ENCODE measurements around the gene ZIM2. TPM values are rescaled to one million over a fixed set of nuclear protein-coding genes. Genes with fewer than 3 reads are reported as not detected.
"Not testable (repeated sequence)": the region's sequence is repeated elsewhere in the genome, so short reads cannot be mapped to it uniquely, and the experiment has no call there.

ZIM2 gene
- total RNA-seq, 6 donors from 2014 or later, result 0.30 to 1.0 TPM; not detected in 4

- H3K27me3 ChIP-seq, result no peaks in the 10 kb centered on the region
- TF ChIP-seq CTCF (IDR thresholded peaks at IDR 0.05) (no peak), EP300 (IDR thresholded peaks at IDR 0.05) (no peak), POLR2AphosphoS5 (IDR thresholded peaks at IDR 0.05) (no peak)
- no peak overlapping the region for H3K27ac ChIP-seq
- DNase-seq, result no peak
- peaks cover 0 to 8% (median 2%) of the 10 kb centered on the region in 4 donors for H3K9me3 ChIP-seq
- 79 to 94% methylated on average over 4 of the region's 4 CpGs for WGBS, 2 donors
- H3K4me3 ChIP-seq, result no peak overlapping the region
- no peaks in the 10 kb centered on the region for H3K36me3 ChIP-seq
- H3K4me1 ChIP-seq, result no peaks in the 10 kb centered on the region
- ATAC-seq (ENCODE audit: low FRiP score in 2 of 2), result no peak
Observed at GRCh38 chr19:56858026-56858425, 17.5 kb upstream of the ZIM2 start.

GRCh38 chr19:56856822-56857221, 16.3 kb upstream of the ZIM2 start:
- DNase-seq (no peak), ATAC-seq (ENCODE audit: low FRiP score in 2 of 2) (no peak)
- WGBS, 2 donors, result 43 to 65% methylated on average over 3 of the region's 3 CpGs
- Histone ChIP-seq H3K4me1 (no peaks in the 10 kb centered on the region), H3K27me3 (no peaks in the 10 kb centered on the region), H3K9me3 (peaks cover 0 to 10% (median 2%) of the 10 kb centered on the region in 4 donors), H3K4me3 (no peak overlapping the region), H3K36me3 (no peaks in the 10 kb centered on the region), H3K27ac (no peak overlapping the region)
- no peak for TF ChIP-seq POLR2AphosphoS5 (IDR thresholded peaks at IDR 0.05)
- TF ChIP-seq EP300 (IDR thresholded peaks at IDR 0.05), result no peak
- no peak for TF ChIP-seq CTCF (IDR thresholded peaks at IDR 0.05)
- TF ChIP-seq POLR2A (IDR thresholded peaks at IDR 0.05), result no peak

DNA sequence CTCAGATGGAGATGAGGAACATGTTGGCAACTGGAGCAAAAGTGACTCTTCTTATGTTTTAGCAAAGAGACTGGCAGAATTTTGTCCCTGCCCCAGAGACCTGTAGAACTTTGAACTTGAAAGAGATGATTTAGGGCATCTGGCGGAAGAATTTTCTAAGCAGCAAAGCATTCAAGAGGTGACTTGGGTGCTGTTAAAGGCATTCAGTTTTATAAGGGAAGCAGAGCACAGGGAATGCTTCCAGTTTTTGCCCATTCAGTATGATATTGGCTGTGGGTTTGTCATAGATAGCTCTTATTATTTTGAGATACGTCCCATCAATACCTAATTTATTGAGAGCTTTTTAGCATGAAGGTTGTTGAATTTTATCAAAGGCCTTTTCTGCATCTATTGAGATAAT, 11.8 kb upstream of the ZIM2 start:
- not testable (repeated sequence) for DNase-seq; H3K4me3 ChIP-seq; H3K4me1 ChIP-seq; H3K27ac ChIP-seq; ATAC-seq (ENCODE audit: low FRiP score in 2 of 2); H3K27me3 ChIP-seq; H3K36me3 ChIP-seq
- H3K9me3 ChIP-seq, result peaks cover 0 to 10% (median 2%) of the 10 kb centered on the region in 4 donors
- WGBS, 2 donors, result 90 to 93% methylated on average over 2 of the region's 2 CpGs

GRCh38 chr19:56848166-56848565, 7.6 kb upstream of the ZIM2 start:
- H3K36me3 ChIP-seq, result no peaks in the 10 kb centered on the region
- ATAC-seq (ENCODE audit: low FRiP score in 2 of 2) (no peak), DNase-seq (no peak)
- no peaks in the 10 kb centered on the region for H3K27me3 ChIP-seq
- peaks cover 0 to 3% (median 0%) of the 10 kb centered on the region in 4 donors for H3K9me3 ChIP-seq
- 60 to 73% methylated on average over 4 of the region's 4 CpGs for WGBS, 2 donors
- TF ChIP-seq POLR2A (IDR thresholded peaks at IDR 0.05), result no peak
- no peak for TF ChIP-seq EP300 (IDR thresholded peaks at IDR 0.05)
- no peaks in the 10 kb centered on the region for H3K4me1 ChIP-seq
- H3K4me3 ChIP-seq, result no peak overlapping the region
- H3K27ac ChIP-seq, result no peak overlapping the region

DNA sequence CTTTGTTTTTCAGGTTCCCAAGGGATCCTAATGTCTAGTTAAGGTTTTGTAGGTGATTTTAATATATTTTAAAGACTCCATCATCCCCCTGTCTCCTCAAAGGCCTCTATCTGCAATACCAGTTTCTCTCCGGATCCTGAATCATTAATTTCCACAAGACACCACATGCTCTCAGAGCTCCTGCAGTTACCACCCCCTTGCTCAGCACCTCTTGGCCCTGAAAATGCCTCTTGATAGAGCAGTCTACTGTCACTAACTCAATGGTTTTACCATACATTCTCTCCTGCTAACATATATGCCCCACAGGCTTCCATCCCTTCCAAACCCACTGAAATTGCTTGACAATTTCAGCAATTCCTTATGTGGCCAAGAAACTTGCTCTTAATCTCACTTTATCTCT, 1.9 kb upstream of the ZIM2 start:
- DNase-seq (no peak), ATAC-seq (ENCODE audit: low FRiP score in 2 of 2) (no peak)
- Histone ChIP-seq H3K27me3 (no peaks in the 10 kb centered on the region), H3K36me3 (no peaks in the 10 kb centered on the region), H3K9me3 (peaks cover 0 to 27% (median 14%) of the 10 kb centered on the region in 4 donors), H3K4me1 (peaks cover 0 to 4% (median 2%) of the 10 kb centered on the region in 4 donors), H3K4me3 (no peak overlapping the region), H3K27ac (no peak overlapping the region)
- TF ChIP-seq POLR2AphosphoS5 (IDR thresholded peaks at IDR 0.05) (no peak), CTCF (IDR thresholded peaks at IDR 0.05) (no peak), EP300 (IDR thresholded peaks at IDR 0.05) (no peak), POLR2A (IDR thresholded peaks at IDR 0.05) (no peak)
- 50 to 95% methylated on average over 1 of the region's 1 CpG for WGBS, 2 donors

DNA sequence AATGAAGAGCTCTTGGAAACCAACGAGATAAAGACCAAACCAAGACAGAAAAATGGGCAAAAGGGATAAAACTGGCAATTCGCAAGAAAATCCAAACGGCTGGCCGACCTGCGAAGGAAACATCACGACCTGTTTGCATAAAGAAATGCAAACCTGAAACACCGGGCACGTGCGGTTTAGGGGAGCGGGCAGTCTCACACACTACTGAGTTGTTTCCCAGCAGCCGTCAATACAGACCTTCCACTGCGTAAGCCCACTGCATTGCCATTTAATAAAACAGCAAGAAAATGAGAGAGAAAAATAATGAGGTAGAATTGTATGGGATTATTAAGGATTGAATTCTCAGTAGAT, 642 bp upstream of the ZIM2 start:
- no peak for DNase-seq

More for the DNA sequence above, 642 bp upstream of the ZIM2 start:
- Histone ChIP-seq H3K4me3 (no peak overlapping the region), H3K27ac (no peak overlapping the region), H3K9me3 (peaks cover 0 to 32% (median 14%) of the 10 kb centered on the region in 4 donors), H3K4me1 (peaks cover 0 to 9% (median 2%) of the 10 kb centered on the region in 4 donors), H3K36me3 (no peaks in the 10 kb centered on the region), H3K27me3 (no peaks in the 10 kb centered on the region)
- no peak for TF ChIP-seq POLR2AphosphoS5 (IDR thresholded peaks at IDR 0.05)
- TF ChIP-seq EP300 (IDR thresholded peaks at IDR 0.05), result no peak
- no peak for TF ChIP-seq CTCF (IDR thresholded peaks at IDR 0.05)
- no peak for TF ChIP-seq POLR2A (IDR thresholded peaks at IDR 0.05)
- ATAC-seq (ENCODE audit: low FRiP score in 2 of 2), result no peak
- WGBS, 2 donors, result 50 to 56% methylated on average over 12 of the region's 12 CpGs

Measured in upper lobe of left lung (tissue), 6 donors.